Measurements from ENCODE around the gene MTNR1B.

The MTNR1B gene

DNA sequence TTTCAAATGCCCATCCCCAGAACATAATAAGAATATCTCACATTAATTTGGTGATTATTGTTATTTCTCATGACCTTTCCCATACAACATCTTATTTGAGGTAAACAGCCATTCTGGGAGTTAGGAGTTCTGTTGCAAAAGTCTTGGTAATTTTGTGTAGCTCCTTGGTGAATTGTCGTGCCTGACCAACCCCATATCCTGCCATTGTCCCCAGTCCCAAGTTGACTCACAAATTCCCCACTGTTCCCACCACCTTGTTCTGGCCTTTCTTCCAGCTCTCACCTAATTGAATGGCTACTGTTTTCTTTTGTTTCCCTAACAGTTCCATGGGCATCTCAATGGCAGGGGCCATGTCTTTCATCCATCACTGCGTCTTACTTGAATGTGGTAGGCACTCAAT is 8.0 kb downstream of the MTNR1B start:
- no peak for DNase-seq (ENCODE audit: insufficient read length, low spot score)
- no peak for FAIRE-seq

DNA sequence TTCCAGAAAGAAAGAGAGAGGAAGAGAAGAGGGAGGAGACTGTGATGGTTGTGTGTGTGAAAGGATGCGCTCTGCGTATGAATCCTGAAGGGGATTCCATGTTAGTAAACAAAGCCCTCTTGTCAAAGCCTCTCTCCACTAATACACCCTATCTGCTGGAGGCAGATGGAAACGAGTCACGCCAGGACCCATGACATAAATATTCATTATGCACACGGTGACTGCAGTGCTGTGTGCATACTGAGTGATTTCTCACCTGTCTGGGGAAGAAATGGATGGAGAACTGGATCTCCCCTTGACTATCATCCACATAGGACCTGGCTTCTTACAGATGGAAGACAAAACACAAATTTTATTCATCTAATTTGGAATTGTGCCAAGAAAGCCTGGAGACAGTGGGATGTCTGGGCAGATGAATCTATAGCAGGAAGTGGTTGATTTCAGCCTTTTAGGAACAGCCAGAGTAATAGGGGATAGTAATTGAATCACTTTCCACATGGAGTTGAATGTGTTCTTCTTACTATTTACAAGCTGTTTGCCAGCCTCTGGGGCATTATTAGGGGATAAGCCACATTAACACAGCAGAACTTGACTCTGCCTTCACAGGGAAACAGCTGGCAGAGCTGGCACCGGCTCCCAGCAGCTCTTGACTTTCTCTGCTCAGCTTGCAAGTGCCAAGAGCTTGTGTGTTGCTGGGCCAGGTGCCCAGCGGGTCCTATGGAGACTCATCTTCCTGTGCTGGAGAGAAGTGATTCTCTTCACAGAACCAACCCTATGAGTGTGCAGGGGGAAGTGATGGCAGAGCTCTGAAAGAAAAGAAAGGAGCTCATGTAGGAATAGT is 9.0 kb downstream of the MTNR1B start:
- FAIRE-seq (no peak), DNase-seq (ENCODE audit: insufficient read length, low spot score) (no peak)

DNA sequence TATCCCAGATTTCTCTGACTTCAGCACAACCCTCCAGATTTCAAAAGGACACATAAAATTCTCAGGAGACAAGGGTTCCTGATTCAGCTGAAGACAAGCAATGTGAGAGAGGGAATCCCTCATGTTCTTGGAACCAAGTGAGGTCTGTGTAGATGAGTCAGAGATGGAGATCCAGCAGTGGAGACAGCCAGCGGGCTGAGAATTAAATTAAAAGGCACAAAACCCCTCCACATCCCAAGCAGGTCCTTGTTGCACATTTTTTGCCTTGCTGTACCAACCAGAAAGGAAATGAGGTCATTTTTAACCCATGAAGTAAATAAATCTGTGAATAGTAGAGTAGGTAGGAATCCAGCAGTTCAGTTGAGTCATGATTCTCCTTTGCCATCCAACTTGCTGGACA is 9.7 kb downstream of the MTNR1B start:
- no peak for DNase-seq (ENCODE audit: insufficient read length, low spot score)
- FAIRE-seq, result no peak

DNA sequence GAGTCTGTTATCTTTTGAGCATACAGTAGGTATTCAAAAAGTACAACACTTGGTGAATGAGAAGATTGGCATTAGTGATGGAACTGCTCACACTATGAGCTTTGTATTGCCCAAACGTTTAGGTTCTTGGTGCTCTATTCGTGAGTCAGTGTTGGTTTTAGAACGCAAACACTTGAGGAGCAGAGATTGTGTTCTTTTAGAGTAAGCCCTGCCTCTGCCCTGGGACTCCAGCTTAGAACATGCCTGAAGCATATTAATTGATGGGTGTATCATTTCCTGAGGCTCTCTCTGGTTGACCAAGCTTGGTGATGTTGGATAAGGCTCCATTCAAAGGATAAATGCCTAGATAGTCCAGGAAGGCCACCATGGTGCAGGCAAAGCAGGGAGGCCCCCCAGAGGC is 10.9 kb downstream of the MTNR1B start:
- FAIRE-seq (no peak), DNase-seq (ENCODE audit: insufficient read length, low spot score) (no peak)

DNA sequence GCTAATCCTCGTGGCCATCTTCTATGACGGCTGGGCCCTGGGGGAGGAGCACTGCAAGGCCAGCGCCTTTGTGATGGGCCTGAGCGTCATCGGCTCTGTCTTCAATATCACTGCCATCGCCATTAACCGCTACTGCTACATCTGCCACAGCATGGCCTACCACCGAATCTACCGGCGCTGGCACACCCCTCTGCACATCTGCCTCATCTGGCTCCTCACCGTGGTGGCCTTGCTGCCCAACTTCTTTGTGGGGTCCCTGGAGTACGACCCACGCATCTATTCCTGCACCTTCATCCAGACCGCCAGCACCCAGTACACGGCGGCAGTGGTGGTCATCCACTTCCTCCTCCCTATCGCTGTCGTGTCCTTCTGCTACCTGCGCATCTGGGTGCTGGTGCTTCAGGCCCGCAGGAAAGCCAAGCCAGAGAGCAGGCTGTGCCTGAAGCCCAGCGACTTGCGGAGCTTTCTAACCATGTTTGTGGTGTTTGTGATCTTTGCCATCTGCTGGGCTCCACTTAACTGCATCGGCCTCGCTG is 12.1 kb downstream of the MTNR1B start:
- FAIRE-seq (no peak), DNase-seq (ENCODE audit: insufficient read length, low spot score) (no peak)

DNA sequence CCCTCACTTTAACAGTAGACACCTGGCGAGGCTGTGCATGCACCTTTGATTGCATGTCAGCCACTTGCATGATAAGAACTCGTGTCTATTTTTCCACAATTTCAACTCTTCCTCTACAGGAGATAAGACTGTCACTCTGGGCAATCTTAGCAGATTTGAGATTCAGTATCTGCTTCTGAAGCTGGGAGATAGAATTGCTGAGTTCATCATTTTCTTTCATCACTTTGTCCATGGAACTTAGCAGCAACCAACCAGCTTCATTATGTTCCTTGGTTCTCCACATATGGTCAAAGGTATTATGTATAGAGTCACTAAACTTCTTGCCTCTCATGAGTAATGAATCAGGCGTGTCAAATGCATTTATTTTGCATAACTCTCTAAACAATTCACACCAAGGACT is 17.1 kb downstream of the MTNR1B start:
- FAIRE-seq, result no peak
- DNase-seq (ENCODE audit: insufficient read length, low spot score), result no peak

DNA sequence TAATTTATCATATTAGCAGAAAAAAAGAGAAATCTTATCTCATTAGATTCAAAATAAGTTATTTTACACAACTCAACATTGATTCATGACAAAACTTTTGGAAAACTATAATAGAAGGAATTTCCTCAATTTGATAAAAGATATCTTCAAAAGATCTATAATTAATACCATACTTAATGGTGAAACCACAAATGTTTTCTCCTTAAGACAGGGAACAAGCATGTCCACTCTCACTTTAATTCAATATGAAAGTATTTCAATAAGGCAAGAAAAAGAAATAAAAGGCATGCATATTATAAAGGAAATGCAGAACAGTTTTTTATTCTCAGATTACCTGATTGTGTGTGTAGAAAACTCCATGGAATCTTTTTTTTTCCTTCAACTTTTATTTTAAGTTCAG is 23.6 kb downstream of the MTNR1B start:
- no peak for DNase-seq (ENCODE audit: insufficient read length, low spot score)
- no peak for FAIRE-seq

DNA sequence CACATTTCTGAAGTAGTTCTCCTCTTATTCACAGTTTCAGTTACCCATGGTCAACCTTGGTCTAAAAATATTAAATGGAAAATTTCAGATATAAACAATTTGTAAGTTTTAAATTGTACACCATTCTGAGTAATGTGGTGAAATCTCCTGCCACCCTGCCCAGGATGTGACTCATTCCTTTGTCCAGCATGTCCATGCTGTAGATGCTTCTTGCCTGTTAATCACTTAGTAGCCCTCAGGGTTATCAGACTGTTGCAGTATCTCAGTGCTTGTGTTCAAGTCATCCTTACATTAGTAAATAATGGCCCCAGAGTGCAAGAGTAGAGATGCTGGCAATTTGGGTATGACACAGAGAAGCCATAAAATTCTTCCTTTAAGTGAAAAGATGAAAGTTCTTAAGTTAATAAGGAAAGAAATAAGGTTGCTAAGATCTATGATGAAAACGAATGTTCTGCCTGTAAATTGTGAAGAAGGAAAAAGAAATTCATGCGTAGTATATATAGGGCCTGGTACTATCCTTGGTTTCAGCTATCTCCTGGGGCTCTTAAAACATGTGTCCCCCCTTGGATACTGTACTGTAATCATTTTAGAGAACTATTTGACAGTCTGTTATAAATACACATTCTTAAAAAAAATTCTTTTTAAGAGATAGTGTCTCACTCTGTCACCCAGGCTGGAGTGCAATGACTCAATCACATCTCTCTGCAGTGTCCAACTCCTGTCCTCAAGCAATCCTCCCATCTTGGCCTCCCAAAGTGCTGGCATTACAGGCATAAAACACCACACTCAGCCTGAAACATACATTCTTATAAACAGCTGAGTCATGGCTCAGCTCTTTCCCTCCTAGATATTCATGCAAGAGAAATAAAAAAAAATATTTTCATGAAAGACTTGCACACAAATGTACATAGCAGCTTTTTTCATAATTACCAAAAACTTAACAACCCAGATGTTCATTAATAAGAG is 31.3 kb downstream of the MTNR1B start:
- no peak for FAIRE-seq
- DNase-seq (ENCODE audit: insufficient read length, low spot score), result no peak

DNA sequence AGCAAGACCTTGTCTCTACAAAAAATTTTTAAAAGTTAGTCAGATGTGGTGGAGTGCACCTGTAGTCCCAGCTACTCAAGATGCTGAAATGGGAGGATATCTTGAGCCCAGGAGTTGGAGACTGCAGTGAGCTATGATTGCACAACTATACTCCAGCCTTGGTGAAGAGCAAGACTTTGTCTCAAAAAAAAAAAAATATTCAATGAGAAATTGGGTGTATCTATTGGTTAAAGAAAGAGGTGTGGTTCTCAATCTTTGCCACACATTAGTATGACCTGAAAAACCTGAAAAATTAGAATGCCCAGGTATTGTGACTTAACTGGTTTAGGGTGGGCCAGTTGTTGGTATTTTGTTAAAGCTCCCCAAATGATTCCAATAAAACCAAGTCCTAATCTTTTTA is 32.4 kb downstream of the MTNR1B start:
- FAIRE-seq (no peak), DNase-seq (ENCODE audit: insufficient read length, low spot score) (no peak)

DNA sequence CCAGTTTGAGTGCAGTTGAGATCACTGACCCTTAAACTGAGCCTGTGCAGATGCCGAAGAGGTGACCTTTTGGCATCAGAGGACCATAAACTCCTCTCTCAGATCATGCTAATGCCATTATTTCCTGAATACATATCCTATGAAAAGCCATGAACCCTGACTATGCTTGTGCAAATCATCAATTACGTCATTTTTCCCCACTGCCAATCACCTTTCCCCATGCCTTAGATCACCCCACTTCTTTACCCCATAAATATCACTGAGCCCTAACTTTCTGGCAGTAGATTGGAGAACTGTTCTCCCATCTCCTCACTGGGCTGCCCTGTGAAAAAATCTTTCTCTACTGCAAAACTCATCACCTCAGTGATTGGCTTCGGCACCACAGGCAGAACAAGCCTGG is 32.9 kb downstream of the MTNR1B start:
- FAIRE-seq, result no peak
- no peak for DNase-seq (ENCODE audit: insufficient read length, low spot score)

DNA sequence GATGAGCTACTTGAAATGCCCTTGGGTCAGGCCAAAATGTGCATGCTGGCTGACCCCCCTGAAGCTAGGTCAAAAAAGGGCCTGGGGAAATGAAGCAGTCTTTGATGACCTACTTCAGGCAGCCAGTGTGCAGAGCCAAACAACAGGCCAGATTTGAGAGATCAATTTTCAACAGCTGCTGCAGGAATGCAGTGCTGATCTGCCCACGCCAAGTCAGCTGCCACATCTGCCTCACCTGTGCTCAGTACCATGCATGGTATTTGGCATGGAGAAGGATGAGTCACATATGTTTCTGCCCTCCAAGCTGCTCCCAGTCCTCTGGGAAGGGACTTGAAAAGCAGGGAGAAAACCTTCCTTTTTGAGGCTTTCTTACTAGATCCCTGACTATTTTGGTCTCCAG is 35.8 kb downstream of the MTNR1B start:
- DNase-seq (ENCODE audit: insufficient read length, low spot score), result no peak
- FAIRE-seq, result no peak

DNA sequence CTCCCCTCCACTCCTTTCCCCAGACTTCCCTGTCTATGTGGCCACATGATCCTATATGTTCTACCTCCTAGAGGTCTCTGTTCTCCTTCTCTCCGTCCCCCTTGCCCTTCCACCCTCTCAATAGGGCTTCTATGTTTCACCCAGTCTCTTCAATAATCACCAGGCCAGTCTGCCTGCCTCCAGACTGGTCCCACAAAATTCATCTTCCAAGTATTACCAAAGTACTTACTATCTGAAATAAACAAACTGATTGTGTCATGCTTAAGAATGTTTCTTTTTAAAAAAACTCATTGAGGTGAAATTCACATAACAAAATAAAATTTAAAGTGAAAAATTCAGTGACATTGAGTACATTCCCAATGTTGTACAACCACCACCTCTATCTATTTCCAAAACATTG is 44.2 kb downstream of the MTNR1B start:
- FAIRE-seq (no peak), DNase-seq (ENCODE audit: insufficient read length, low spot score) (no peak)

DNA sequence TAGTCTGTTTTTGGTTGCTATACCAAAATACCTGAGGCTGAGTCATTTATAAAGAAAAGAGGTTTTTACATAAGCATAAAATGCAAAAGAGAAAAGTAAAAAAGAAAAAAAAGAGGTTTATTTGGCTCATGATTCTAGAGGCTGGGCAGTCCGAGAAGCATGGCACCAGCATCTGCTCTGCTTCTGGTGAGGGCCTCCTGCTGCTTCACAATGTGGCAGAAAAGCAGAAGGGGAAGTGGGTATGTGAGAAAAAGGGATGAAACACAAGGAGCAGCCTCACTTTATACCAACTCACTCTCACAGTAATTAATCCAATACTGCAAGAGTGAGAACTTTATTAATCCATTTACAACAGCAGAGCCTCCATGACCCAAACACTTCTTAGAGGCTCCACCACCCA is 47.1 kb downstream of the MTNR1B start:
- FAIRE-seq (no peak), DNase-seq (ENCODE audit: insufficient read length, low spot score) (no peak)

DNA sequence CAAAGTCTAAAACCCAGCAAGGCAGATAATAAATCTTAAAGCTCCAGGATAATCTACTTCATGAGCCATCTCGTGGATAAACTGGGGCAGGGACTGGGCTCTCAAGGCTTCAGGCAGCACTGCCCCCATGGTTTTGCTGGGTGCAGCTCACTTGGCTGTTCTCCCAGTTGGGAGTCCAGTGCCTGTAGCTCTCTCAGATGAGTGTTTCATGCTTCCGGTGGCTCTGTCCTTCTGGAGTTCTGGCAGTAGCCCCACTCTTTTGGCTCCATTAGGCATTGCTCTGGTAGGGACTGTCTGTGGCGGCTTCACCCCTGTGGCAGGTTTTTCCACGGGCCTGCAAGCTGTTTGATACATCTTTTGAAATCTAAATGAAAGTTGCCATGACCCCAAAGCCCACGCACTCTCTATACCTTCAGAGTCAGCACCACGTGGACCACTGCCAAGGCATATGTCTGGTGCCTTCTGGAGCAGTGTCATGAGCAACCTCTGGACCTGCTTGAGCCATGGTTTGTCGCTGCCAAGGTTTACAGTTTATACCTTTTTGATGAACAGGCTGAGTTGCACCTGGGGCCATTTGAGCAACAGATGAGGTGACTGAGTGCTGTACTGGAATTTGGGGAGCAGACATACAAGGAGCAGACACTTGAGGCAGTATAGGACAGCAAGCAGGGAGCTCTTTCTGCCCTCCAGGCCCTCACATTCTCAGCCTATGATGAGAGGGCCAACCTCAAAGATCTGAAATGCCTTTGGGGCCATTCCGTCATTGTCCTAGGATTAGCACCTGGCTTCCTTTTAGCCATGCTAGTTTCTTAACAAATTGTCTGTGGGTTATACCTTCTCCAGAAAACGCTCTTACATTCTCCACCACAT is 48.6 kb downstream of the MTNR1B start:
- DNase-seq (ENCODE audit: insufficient read length, low spot score), result no peak
- no peak for FAIRE-seq

DNA sequence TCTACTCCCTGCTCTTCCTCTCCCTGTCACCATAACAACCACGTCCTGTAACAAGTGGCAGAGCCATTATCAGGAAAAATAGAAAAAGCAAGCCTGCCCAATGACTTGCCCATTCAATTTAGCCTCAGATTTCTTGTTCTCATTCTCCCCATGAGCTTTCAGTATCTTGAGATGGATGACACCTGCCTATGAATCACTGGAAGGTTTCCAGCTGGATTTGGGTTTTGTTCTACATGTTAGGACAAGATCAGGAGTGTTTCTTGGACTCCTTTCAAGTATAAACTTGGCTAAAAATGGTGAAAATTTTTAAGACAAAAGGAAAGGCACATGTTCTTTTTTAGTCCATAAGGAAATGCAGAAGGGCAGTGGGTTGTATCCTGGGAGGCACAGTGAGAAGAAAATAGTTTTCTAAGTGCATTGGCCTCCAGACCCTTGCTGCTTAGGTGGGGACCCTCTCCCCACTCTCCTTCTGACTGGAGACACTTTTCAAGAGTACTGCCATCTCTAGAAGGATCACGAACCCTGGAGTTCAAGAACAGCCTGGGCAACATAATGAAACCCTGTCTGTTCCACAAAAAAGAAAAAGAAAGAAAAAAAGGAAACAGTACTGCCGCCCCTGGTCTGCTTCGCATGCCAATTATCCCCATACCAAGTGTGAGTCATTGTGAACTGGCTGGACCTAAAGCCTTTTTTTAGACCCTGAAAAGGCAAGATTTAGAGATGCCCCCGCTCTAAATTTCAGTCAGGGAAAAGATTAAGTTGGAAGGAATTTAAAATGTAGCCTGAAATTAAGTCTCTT is 51.0 kb downstream of the MTNR1B start:
- FAIRE-seq (no peak), DNase-seq (ENCODE audit: insufficient read length, low spot score) (no peak)

DNA sequence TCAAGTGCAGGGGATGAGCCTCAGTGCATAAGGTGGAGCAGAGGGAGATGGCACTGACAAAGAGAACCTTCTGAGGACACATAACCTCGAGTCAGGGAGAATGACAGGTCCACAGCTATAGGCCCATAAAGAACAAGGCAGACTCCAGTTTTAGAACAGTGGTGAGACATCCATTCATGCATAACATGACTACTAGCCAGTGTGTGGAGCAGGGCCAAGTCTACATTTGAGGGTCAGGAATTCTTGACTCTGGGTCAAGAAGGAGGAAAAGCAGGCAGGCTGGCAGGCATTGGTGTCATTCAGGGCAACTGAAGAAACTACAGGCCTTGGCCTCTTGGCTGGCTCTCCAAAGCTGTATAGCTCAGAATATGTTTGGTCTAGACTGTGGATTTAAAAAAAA is 54.9 kb downstream of the MTNR1B start:
- DNase-seq (ENCODE audit: insufficient read length, low spot score), result no peak
- no peak for FAIRE-seq

DNA sequence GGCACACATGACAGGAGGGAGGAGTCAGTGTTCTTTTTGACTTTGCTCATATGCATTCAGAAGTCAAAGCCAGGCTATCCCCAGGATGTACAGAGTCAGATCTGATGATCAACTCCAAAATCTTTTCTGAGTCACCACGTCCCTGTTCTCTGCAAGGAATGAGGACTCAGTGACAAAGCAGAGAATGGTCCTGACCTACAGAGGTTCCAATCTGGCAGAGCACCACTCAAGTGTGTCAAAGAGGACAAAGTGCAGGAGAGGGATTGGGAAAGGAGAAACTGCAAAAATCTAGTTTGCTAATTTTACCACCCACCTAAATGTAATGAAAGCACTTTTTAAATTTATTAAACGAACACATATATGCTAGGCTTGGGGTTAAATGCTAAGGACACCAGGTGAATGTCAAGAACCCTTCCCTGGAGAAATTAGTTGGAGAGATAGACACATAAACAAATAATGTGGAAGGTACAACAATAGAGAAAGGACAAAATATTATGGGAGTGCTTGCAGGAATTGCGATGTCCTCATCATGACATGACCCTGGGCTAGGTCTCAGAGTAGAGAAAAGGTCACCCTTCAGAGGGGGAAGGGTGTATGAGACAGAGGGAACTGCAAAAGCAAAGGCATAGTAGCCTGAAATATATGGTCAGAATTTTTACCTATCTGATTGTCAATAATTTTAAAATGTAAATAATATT is 56.3 kb downstream of the MTNR1B start:
- DNase-seq (ENCODE audit: insufficient read length, low spot score), result no peak
- no peak for FAIRE-seq

DNA sequence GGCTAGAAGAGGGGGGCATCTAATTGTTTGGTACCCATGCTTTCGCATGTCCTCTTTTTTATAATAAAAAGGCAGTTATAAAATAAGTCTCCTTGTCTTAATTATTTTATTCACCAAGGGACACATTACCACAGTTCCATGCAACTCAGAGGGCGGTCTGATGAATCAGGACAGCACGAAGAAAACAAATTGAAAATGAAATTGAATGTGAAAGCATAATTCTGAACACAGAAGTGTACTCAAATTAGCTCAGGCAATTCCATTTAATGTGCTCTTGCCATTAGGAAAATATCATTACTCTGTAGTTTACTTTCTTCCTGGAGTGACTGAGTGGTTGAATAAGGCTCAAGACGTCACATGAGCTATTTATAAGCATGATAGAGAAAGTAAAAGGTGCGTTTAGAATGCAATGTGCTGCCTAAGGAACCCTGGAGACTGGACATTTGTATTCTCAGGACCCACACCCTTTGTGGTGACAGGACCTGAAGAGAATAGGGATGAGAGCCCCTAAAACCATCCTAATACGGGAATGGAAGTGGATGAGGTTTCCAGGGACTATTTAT is 59.6 kb downstream of the MTNR1B start:
- FAIRE-seq (no peak), DNase-seq (ENCODE audit: insufficient read length, low spot score) (no peak)

DNA sequence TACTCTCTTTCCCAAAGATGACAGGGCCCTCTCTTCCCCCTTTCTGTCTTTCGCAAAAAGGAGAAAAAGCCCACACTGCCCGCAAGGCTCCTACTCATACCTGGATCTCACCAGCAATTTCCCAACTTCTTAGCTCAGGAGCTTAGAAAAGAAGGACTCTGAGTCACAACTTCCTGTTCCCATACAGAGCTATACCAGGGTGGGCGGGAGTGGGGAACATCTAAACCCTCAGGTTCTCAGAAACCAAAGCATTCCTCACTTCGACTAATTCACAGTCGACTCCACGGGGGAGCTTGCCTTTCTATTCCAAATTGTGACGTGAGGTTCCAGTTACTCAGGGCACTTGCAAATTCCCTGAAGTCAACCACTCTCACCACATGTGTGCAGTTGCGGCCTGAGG is 61.9 kb downstream of the MTNR1B start:
- no peak for FAIRE-seq

More for the DNA sequence above, 61.9 kb downstream of the MTNR1B start:
- no peak for DNase-seq (ENCODE audit: insufficient read length, low spot score)

Data from GM19239 (cell line).